Adrenal gland (tissue), 12 donors: ENCODE results near the gene VWA5B1. TPM values are rescaled to one million over a fixed set of nuclear protein-coding genes. Genes with fewer than 3 reads are reported as not detected.
A peak's percentile ranks its signal among the peaks of the same experiment; 100 is the strongest.

Experiments used
- DNase-seq, 7 donors: peaks; one replicate each; pipeline ENCODE4 v3.0.0-alpha.2; 2019 to 2020
- H3K27ac ChIP-seq, 5 donors: fragments of 200-600 bp; sonication (generic) in 4 of 5; 1 replicate in 3 of 5; 2 replicates in 2 of 5; pipeline versions ENCODE4 v1.5.1 to v1.8.0; 2016 to 2020; ENCODE audit warnings: mild to moderate bottlenecking in 1 of 5
- H3K27me3 ChIP-seq: fragments of 200-600 bp; 2 replicates; pipeline ENCODE4 v1.8.0; 2021
- H3K36me3 ChIP-seq, 2 donors: fragments of 200-600 bp; replicated peaks in 1 of 2; 1 replicate in 1 of 2; 2 replicates in 1 of 2; pipeline versions ENCODE4 v1.5.1 to v1.8.0; 2018 to 2022
- H3K4me1 ChIP-seq, 2 donors: fragments of 200-600 bp; replicated peaks in 1 of 2; 1 replicate in 1 of 2; 2 replicates in 1 of 2; pipeline versions ENCODE4 v1.5.1 to v1.8.0; 2018 to 2021
- H3K4me3 ChIP-seq, 4 donors: fragments of 200-600 bp; sonication (generic) in 3 of 4; one replicate each; pipeline ENCODE4 v1.5.1; 2016 to 2018
- H3K9me3 ChIP-seq, 3 donors: fragments of 200-600 bp; sonication (generic) in 1 of 3; replicated peaks in 1 of 3; 1 replicate in 2 of 3; 2 replicates in 1 of 3; pipeline versions ENCODE4 v1.5.1 to v1.8.0; 2016 to 2021
- CTCF ChIP-seq, 6 experiments: fragments of 450-650 bp in 4 of 6; fragments of 200-600 bp in 2 of 6; sonication (generic) in 1 of 6; IDR thresholded peaks; 1 replicate in 5 of 6; 2 replicates in 1 of 6; pipeline versions ENCODE4 v1.5.1 to v1.8.0; 2016 to 2021; ENCODE audit warnings: antibody characterized with exemption in 6 of 6, mild to moderate bottlenecking in 2 of 6, moderate library complexity in 1 of 6
- POLR2A ChIP-seq, 2 donors: fragments of 450-650 bp; IDR thresholded peaks; one replicate each; pipeline ENCODE4 v1.6.1; 2017; ENCODE audit warnings: antibody characterized with exemption in 2 of 2, mild to moderate bottlenecking in 2 of 2, moderate library complexity in 1 of 2
- WGBS, 4 donors: extraction: QIAGEN DNeasy Blood & Tissue Kit in 2 of 4; methylation state at CpG; one replicate each; pipeline versions ENCODE4 v1.1.5 to v1.1.7; 2013 to 2017; 5-methylcytosine and 5-hydroxymethylcytosine counted together
- intact Hi-C, 2 donors: fragments of 100-400 bp; cut with DNase I; formaldehyde crosslinking; loops; one replicate each; pipeline versions ENCODE4 v1.14.1 to v1.15.0; 2022 to 2023
- polyA plus RNA-seq, 3 donors: library from polyadenylated mRNA; stranded (reverse); fragments of 200-250 nt in 2 of 3; fragments of 350-450 nt in 1 of 3; fragmentation: Illumina TruSeq in 1 of 3; extraction: RNeasy Lipid Tissue Mini Kit (QIAGEN cat#74804) in 1 of 3; gene quantifications; one replicate each; pipeline ENCODE4 v1.2.3, GENCODE V29; 2013 to 2014
- total RNA-seq, 9 donors: library from RNA; depleted of rRNA in 4 of 9; stranded (reverse); fragments of >200 nt in 4 of 9; fragments of 120-200 nt in 1 of 9; fragmentation: NEBNext Ultra II Directional in 1 of 9; extraction: Animal tissue kit (Norgen Biotek cat#: 25700) in 1 of 9; gene quantifications; one replicate each; pipeline versions ENCODE4 v1.1.0 to v1.2.4, GENCODE V29; 2013 to 2023
- donor health status: healthy with polysubstance abuse.
- donor health status: Bipolar disorder and iron deficiency.
- donor health status: DM: yes; HTN: yes; CAD: no.
- donor health status: DM: no; HTN: no; CAD: no.
- donor health status: DM: no; HTN: no; CAD: no.
- donor health status: DM: yes; HTN: yes; CAD: no.

Gene VWA5B1
- total and polyA plus RNA-seq, 12 donors: 0.07 to 2.5 (median 0.26) TPM; not detected in 5

- TF ChIP-seq POLR2A (IDR thresholded peaks at IDR 0.05) (no peak), CTCF (IDR thresholded peaks at IDR 0.05) (no peak)
- intact Hi-C loops: loop anchor here in 1 of 2 donors (10.0 kb wide), 1 partner anchor 129 kb away; no protein-coding TSS in a partner anchor
- WGBS, 4 donors: 52 to 85% (median 64%) methylated on average over 9 to 17 of the region's 17 CpGs
These were observed 63.2 kb downstream of the VWA5B1 start for GRCh38 chr1:20353836-20354235.

GRCh38 chr1:20354610-20355009 lies 63.9 kb downstream of the VWA5B1 start:
- no peak for TF ChIP-seq CTCF (IDR thresholded peaks at IDR 0.05)
- no peak for TF ChIP-seq POLR2A (IDR thresholded peaks at IDR 0.05)
- WGBS, 4 donors: 88 to 100% (median 95%) methylated on average over 4 of the region's 4 CpGs
- no peaks in the 10 kb centered on the region for H3K9me3 ChIP-seq
- H3K27me3 ChIP-seq: no peaks in the 10 kb centered on the region
- H3K4me3 ChIP-seq: no peak overlapping the region
- DNase-seq: no peak
- H3K36me3 ChIP-seq: no peaks in the 10 kb centered on the region
- intact Hi-C loops: loop anchor here in 1 of 2 donors (10.0 kb wide), 1 partner anchor 130 kb away; no protein-coding TSS in a partner anchor
- H3K4me1 ChIP-seq: peaks cover 7 to 14% of the 10 kb centered on the region in 2 donors
- H3K27ac ChIP-seq: no peak overlapping the region

More at GRCh38 chr1:20353836-20354235, 63.2 kb downstream of the VWA5B1 start:
- peaks cover 7 to 10% of the 10 kb centered on the region in 2 donors for H3K4me1 ChIP-seq
- no peaks in the 10 kb centered on the region for H3K27me3 ChIP-seq
- peak in 4 of 7 donors; percentile 47 to 64 (median 54) for DNase-seq
- no peak overlapping the region for H3K4me3 ChIP-seq
- no peaks in the 10 kb centered on the region for H3K9me3 ChIP-seq
- peak overlapping the region in 1 of 5 donors; percentile 36 for H3K27ac ChIP-seq
- H3K36me3 ChIP-seq: no peaks in the 10 kb centered on the region

GRCh38 chr1:20355101-20355827 lies 64.6 kb downstream of the VWA5B1 start:
- H3K36me3 ChIP-seq: no peaks in the 10 kb centered on the region
- no peak for DNase-seq
- H3K27me3 ChIP-seq: no peaks in the 10 kb centered on the region
- no peaks in the 10 kb centered on the region for H3K9me3 ChIP-seq
- intact Hi-C loops: loop anchor here in 1 of 2 donors (10.0 kb wide), 1 partner anchor 130 kb away; no protein-coding TSS in a partner anchor
- no peak for TF ChIP-seq CTCF (IDR thresholded peaks at IDR 0.05)
- TF ChIP-seq POLR2A (IDR thresholded peaks at IDR 0.05): no peak
- H3K4me1 ChIP-seq: peaks cover 7 to 14% of the 10 kb centered on the region in 2 donors
- WGBS, 4 donors: 75 to 90% (median 84%) methylated on average over 5 to 14 of the region's 14 CpGs
- H3K27ac ChIP-seq: no peak overlapping the region
- H3K4me3 ChIP-seq: no peak overlapping the region

- intact Hi-C loops: loop anchor here in 1 of 2 donors (10.0 kb wide), 1 partner anchor 131 kb away; no protein-coding TSS in a partner anchor
- no peak for DNase-seq
- H3K27ac ChIP-seq: no peak overlapping the region
- H3K27me3 ChIP-seq: no peaks in the 10 kb centered on the region
- H3K9me3 ChIP-seq: no peaks in the 10 kb centered on the region
- TF ChIP-seq POLR2A (IDR thresholded peaks at IDR 0.05) (no peak), CTCF (IDR thresholded peaks at IDR 0.05) (no peak)
- H3K4me3 ChIP-seq: no peak overlapping the region
- no peaks in the 10 kb centered on the region for H3K36me3 ChIP-seq
- WGBS, 4 donors: 71 to 80% (median 73%) methylated on average over 6 to 9 of the region's 9 CpGs
- H3K4me1 ChIP-seq: peaks cover 7 to 14% of the 10 kb centered on the region in 2 donors
These were observed 65.4 kb downstream of the VWA5B1 start for GRCh38 chr1:20355828-20356735.
